Stimulated activated CD8-positive, alpha-beta memory T cell treated with anti-CD3 and anti-CD28 coated beads, Interleukin-15, amount 100 ng/mL, for 24 hours (primary cell): Measurements from ENCODE around the gene CHRND.
"Not testable (repeated sequence)": the region's sequence is repeated elsewhere in the genome, so short reads cannot be mapped to it uniquely, and the experiment has no call there.

Source experiments
- DNase-seq: peaks from one replicate; pipeline ENCODE4 v3.0.0-alpha.2; 2020; ENCODE audit warnings: low read depth

The CHRND gene

DNA sequence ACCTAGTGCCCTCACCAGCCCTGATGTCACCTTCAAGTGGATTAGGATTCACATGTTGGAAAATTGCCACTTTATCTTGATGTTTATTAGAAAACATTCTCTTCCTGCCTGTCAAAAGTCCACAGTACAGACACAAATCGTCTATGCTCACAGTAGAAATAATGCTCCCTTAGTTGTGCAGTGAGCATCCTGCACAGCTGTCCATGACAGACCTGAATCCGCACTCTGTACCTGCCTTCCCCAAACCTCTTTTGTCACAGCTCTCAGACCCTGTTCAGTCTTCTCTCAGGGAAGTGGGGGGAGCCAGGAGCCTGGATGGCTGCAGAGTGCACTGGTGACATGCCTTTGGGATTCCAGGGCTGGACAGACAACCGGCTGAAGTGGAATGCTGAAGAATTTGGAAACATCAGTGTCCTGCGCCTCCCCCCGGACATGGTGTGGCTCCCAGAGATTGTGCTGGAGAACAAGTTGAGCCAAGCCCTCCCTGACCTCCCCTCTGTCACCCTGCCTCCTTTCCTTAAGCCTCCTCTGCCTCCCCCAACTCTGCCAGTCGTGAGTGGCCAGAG is 2.0 kb downstream of the CHRND start:
- DNase-seq, result no peak

- no peak for DNase-seq
These were observed 2.9 kb downstream of the CHRND start for GRCh38 chr2:232528746-232529460.

GRCh38 chr2:232529806-232530547 is 4.0 kb downstream of the CHRND start:
- no peak for DNase-seq

DNA sequence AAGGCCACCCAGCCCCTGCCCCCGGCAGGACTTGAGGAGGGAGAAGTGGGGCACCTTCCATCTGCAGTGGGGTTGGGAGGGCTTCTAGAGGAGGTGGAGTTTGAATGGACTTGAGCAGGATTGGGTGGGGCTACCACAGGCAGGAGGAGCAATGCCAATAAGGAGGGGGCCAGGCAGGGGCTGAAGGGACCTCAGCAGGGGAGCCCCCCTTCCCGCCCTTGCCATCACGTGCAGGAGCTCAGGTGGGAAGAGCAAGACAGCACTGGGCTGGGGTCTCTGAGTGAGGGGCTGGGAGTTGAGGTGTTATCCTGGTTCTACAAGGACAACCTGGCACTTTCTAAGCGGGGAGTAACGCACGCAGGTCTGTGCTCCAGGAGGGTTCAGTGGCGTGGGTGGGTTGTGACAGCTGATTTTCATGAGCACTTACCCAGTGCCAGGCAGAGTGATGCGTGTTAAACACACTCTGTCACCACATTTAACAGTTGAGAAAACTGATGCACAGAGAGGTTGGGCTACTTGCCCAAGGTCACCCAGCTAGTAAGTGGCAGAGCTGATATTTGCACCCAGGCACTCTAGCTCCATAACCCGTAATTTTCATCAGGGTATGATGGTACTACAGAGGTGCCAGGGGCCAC is 4.8 kb downstream of the CHRND start:
- DNase-seq, result no peak

- no peak for DNase-seq
These were observed 6.5 kb downstream of the CHRND start for GRCh38 chr2:232532419-232532818.

- DNase-seq, result not testable (repeated sequence)
These were observed 6.9 kb downstream of the CHRND start for GRCh38 chr2:232532821-232533220.

- DNase-seq, result no peak
These were observed 8.2 kb downstream of the CHRND start for GRCh38 chr2:232533944-232534710.

DNA sequence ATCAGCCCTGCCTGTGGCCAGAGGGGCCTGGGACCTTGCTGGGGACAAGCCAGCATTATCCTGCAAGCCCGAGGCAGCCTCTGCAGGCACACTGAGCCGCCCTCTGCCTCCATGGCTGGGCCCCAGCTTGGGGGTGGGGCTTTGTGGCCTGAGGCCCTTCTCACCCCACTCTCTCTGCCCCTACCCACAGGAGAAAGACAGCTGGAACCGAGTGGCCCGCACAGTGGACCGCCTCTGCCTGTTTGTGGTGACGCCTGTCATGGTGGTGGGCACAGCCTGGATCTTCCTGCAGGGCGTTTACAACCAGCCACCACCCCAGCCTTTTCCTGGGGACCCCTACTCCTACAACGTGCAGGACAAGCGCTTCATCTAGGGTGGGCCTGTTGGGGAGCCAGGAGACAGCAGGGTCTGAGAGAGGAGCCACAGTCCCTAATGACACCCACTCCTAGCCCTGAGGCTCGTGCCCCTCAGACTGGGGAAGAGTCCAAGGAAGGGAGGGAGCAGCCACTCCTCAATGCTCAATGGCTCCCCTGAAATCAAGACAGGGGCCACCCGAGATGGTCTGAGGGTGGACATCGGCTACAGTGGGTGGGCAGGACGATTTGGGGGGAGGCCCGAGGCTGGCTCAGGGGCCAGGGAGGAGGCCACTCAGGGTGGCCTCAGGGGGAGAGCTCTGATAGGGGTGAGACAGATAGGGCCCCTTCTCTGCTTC is 9.1 kb downstream of the CHRND start:
- DNase-seq, result no peak

DNA sequence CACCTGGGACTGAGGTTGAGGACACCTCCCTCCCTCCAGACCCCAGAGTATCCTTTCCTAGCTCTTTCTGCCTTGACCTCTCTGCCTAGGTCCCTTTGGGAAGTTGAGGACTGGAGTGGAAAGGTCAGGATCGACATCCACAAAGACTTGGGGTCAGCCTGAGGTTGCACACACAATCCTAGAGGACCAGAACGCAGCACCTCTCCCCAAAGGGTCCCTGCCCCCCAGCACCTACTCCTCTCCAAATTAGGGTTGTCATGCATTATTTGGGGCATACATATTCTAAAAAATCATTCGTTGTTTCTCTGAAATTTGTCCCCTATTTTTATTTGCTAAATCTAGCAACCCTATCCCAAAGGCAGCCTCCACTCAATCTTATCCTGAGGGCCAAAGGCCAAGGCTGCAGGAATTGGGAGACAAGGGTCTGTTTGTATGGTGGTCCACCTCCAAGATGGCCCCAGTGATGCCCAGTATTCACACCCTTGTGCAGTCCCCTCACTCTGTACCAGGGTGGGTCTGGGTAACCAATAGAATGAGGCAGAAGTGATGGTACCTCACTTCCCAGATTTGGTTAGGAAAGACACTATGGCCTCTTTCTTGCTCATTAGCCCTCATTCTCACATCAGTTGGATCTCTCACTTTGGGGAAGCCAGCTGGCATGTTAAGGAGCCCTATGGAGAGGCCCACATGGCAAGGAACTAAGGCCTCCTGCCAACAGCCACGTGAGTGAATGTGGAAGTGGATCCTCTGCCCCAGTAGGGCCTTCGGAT is 10.0 kb downstream of the CHRND start:
- DNase-seq, result no peak

DNA sequence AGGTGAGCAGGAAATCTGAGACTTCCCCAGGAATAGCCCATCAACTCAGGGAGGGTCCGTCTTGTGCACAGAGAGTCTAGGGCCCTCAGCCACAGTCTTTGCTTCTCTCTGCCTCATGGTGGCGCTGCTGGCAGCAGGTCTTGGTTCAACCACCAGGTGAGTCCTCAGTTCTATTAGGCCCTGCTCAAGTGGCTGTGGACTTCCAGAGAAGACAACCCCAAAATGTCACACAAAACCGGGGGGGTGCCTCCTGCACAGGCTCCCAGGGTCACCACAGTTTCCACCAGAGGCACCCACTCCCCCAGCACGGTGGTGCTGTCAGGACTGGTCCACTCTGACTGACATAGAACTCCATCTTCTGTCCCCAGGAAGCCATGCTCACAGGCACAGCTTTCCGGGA is 11.1 kb downstream of the CHRND start:
- no peak for DNase-seq

GRCh38 chr2:232537499-232537898 is 11.5 kb downstream of the CHRND start:
- no peak for DNase-seq

DNA sequence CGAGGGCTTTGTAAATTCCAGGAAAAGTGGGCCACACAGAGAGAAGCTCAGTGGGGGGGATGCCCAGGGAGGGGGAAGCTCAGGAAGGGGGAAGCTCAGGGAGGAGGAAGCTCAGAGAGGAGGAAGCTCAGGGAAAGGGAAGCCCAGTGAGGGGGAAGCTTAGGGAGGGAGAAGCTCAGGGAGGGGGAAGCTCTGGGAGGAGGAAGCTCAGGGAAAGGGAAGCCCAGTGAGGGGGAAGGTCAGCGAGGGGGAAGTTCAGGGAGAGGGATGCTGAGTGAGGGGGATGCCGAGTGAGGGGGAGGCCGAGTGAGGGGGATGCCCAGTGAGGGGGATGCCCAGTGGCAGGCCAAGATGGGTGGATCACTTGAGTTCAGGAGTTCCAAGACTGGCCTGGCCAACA is 12.7 kb downstream of the CHRND start:
- no peak for DNase-seq

DNA sequence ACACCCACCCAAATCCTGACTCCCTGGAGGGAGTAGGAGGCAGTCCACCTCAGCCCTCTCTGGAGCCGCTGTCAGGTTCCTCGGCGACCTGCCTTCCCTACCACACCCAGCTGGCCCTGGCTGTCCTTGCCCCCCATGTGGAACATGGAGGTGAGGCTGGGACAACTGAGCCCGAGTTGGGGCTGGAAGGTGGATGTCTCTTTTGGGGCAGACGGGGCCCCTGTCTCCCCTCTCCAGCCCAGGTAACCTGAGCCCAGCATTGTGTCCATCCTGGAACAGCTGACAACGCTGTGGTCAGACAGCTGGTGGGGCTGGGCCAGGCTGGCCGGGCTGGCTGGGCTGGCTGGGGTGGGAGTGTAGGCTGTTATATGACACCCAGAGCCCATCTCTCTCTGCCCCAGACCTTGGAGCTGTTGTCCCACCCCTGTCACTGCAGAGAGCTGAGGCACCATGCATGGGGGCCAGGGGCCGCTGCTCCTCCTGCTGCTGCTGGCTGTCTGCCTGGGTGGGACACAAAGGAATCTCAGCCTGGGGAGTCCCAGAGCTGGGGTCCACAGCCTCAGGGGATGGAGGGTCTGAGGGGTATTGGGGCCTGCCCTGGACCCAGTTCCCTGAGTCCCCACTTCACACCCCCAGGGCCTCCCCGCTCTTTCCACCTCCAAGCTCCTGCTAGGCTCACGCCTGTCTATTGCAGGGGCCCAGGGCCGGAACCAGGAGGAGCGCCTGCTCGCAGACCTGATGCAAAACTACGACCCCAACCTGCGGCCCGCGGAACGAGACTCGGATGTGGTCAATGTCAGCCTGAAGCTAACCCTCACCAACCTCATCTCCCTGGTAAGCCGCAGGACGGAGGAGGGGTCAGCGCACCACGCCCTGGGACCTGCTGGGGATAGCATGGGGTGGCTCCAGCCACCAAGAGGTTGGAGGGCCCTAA is 13.6 kb downstream of the CHRND start, which contains the start of gene CHRNG:
Gene CHRNG (plus strand): TSS at position 395 of the 934 bp plus-strand sequence. CDS start 56 bp downstream, at position 451.
- DNase-seq, result no peak

- DNase-seq, result no peak
These were observed 14.6 kb downstream of the CHRND start for GRCh38 chr2:232540441-232541041.

DNA sequence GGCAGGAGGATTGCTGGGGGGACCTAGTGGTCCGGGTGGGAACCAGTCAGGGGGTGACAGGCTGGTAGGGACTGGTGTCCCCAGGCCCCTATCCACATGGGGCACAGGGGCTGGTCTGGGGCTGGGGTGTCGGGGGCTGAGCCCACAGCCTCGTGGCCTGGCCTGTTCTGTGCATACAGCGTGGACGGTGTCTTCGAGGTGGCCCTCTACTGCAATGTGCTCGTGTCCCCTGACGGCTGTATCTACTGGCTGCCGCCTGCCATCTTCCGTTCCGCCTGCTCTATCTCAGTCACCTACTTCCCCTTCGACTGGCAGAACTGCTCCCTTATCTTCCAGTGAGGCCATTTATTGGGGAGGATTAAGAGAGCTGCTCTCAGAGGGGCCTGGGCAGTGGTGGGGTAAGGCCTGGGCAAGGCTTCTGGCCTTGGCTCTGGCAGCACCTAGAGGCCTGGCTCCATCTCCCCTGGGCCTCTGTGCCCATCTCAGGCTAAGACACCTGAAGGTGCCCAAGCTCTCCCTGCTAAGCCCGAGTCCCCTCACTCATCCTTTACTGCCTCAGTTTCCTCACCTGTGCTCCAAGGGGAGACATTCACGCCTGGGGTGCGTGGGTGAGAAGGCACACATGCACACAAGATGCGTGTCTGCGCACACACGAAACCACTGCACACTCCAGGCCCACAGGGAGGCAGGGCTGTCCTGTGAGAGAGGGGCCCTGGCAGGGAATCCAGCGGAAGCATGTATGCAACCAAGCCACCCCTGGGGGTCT is 15.4 kb downstream of the CHRND start:
- no peak for DNase-seq

DNA sequence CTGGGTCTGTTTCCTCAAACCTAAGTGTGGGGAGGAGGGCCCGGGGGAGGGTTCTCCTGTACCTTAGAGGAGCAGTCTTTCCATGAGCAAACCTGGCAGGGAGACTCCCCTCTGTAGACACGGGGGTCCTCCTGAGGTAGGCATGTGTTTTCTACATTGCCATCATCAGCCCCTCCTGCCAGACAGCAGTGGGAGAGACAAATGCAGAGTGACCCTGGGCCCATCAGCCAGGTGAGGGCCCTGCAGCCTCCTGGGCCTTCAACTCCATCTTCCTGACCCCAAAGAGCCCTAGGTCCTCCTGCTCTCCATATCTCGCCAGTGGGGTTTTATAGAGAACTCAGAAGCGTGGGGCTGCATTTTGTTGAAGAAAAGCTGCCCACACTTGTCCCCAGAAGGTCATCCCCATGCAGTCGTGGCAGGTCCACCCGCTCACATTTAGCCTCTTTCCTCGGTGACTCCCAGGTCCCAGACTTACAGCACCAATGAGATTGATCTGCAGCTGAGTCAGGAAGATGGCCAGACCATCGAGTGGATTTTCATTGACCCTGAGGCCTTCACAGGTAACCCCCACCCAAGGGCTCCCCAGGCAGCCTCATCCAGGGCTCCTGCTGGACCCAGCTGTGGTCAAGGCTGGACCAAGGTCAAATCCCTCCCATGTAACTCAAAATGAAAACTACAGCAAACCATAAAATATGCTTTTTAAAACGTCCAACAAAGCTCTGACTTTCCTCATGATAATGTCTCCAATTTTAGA is 16.2 kb downstream of the CHRND start:
- no peak for DNase-seq

DNA sequence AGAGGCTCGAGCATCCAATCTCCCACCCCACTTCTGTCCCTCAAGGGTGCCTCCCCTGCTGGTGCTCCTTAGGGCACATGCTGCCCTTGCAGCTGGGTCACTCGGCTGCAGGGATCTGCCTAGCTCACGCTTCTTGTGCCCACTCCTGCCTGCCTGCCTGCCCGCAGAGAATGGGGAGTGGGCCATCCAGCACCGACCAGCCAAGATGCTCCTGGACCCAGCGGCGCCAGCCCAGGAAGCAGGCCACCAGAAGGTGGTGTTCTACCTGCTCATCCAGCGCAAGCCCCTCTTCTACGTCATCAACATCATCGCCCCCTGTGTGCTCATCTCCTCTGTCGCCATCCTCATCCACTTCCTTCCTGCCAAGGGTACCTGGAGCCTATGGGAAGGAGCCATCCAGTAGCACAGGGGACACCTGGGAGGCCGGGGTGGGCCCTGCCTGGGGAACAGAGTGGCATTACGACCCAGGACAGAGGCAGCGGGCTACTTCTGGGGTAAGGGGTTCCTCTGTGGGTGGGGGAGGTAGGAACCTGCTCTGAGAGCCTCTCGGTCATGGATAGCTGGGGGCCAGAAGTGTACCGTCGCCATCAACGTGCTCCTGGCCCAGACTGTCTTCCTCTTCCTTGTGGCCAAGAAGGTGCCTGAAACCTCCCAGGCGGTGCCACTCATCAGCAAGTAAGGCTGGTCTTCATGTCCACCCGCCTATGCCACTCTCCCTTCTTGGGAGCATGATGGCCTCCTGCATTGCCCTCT is 16.9 kb downstream of the CHRND start:
- DNase-seq, result no peak
